NCI-H345 (cell line): ENCODE data around the gene ERN2.
A peak's percentile ranks its signal among the peaks of the same experiment; 100 is the strongest.
"Not testable (repeated sequence)": the region's sequence is repeated elsewhere in the genome, so short reads cannot be mapped to it uniquely, and the experiment has no call there.

Experiments
- DNase-seq: peaks from one replicate; lab custom pipeline; 2025; lab: John Stamatoyannopoulos, UW

ERN2 gene

DNA sequence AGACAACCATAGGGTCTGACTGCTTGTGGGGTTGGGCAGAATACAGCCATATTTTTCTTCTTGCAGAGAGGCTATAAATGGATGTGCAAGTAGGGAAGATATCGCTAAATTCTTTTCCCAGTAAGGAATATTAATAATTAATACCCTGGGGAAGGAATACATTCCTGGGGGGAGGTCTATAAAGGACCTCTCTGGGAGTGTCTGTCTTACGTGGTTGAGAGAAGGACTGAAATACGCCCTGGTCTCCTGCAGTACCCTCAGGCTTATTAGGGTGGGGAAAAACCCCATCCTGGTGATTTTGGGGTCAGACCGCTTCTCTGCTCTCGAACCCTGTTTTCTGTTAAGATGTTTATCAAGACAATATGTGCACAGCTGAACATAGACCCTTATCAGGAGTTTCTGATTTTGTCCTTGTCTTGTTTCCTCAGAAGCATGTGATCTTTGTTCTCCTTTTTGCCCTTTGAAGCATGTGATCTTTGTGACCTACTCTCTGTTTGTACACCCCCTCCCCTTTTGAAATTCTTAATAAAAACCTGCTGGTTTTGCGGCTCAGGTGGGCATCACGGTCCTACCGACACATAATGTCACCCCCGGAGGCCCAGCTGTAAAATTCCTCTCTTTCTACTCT lies 9.7 kb upstream of the ERN2 start:
- not testable (repeated sequence) for DNase-seq

DNA sequence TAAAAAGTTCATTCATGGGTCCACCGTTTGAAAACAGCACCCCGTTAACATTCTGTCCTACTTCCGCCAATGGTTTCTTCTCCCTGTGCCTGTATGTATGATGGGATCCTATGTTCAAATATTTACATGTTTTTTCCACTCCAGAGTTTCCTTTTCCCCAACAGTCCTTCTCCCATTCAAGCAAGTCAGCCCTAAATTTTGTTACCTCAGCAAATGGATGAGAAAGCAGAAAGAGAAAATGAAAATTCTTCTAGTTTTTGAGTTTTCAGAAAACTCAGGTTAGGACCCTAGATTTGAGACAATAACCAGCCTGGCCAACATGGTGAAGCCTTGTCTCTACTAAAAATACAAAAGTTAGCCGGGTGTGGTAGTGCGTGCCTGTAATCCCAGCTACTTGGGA lies 3.5 kb upstream of the ERN2 start:
- DNase-seq: no peak

DNA sequence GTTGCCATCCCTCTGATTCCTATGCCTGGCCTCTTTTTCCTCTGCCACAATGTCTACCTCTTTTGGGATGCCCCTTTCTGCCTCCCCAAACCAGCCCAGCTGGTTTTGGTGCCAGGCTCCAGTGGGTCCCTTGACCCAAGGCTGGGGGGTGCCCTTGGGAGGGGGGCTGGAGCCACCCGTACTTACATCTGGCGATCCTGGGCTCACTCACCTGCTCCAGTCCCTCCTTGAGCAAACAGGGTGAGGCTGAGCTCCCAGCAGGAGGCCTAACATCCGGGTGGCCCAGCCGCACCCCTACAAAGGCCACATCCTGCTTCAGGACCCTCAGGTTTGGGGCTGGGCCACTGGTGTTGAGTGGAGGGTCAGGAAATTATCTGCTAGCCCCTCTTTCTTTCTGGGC lies 1.2 kb downstream of the ERN2 start:
- DNase-seq: no peak

DNA sequence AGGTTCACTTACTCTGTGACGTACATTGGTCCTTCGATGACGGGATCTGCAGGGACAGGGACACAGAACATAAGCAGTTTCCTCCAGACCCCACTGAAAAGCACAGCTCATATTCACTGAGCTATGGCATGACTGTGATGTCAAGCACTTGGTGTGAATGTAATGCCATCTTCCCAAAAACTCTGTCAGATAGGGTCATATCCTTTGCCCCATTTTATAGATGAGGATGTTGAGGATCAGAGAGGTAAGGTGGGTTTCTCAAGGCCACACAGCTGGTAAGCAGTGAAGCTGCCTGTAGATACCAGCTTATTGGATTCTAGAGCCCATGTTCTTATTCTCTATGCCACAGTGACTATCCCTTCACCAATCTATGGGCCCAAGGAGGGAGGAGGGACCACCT lies 2.5 kb downstream of the ERN2 start:
- no peak for DNase-seq

DNA sequence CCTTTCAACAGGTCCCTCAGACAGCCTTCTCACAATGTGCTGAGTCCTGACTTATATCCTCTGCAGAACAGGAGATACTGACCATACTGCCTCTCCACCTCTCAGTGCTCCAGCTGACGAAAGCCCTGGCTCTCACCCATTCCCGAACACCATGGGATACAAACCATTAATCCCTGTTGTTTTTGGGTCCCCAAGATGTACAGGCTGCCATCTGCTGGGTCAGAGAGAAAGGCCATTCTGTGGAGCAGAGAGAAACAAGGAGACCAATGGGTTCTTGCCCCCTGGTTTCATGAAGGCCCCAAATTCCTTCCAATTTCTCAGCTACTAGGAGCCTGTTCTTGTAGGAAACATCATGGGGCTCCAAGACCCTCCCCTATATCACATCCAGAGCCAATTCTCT lies 3.0 kb downstream of the ERN2 start:
- DNase-seq: no peak

DNA sequence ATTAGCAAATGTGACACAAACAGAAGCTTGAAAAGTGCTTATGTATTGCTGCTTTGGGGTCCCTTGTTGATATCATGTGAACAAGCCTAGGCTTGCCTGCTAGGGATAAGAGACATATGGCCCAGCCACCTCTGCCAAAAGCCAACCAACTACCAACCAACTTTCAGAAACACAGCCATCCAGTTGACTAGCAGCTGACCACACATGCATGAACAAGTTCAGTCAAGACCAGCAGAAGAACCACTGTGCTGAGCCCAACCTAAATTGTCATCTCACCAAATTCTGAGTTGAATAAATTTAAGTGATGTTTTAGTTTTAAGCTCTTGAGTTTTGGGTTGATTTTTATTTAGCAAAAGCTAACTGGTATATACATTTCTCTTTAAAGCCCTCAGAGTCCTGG lies 3.5 kb downstream of the ERN2 start:
- DNase-seq: no peak

DNA sequence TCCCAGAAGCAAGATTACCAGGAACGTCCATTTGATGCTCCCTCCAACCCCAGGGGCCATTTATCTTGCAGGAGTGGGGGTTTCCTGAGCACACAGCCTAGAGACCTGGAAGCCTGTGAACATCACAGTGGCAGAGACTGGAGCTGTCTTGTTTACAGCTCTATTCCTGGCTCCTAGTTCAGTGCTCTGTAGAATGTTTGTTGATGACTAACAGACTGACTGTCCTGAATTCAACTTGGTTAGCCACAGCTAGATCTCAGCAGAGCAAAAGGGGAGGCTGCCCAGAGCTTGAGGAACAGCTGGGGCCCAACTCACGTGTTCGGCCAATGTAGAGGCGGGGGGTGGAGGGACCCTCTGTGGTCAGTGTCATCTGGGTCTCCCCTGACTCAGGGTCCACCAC lies 6.6 kb downstream of the ERN2 start:
- no peak for DNase-seq

DNA sequence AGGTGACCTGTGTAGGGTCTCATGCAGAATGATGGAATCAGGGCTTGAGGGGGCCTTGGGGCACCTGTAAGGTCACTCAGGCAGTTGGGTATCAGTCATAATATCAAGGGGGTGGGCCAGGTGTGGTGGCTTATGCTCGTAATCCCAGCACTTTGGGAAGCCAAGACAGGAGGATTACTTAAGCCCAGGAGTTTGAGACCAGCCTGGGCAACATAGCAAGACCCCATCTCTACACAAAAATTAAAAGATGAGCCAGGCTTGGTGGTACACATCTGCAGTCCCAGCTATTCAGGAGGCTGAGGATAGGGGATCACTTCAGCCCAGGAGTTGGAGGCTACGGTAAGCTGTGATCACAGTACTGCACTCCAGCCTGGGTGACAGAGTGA lies 7.5 kb downstream of the ERN2 start:
- DNase-seq: no peak

DNA sequence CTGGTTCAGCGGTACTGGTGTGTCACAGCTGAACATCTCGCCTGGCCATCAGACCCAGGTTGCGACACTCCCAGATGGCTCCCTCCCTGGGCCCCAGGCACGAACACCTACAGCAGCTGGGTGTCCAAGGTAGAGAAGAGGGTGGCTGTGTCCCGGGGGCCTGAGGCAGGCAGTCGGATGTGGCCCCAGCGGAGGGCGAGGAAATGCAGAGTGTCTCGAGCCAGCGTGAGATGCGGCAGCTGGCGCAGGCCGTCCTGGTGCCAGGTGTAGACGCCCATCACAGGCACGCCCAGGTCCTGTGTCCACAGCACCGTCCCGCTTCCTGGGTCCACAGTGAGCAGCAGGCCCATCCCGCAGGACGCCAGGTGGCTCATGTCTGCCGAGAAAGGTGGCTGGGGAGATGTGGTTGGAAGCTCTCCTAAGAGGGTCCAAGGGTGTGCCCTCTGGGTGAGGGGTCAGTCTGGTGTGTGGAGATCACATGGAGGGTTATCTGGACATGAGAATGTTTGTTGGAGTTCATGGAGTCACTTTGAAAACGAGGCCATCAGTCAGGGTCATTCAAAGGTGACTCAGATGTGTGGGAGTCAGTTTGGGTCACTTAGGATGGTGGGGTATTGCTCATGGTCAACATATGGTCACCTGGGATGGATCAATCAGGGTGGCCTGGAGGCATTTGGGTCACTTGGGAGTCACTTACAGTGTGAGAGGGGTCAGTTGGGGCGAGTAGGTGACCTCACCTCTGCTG lies 8.1 kb downstream of the ERN2 start:
- DNase-seq: no peak

DNA sequence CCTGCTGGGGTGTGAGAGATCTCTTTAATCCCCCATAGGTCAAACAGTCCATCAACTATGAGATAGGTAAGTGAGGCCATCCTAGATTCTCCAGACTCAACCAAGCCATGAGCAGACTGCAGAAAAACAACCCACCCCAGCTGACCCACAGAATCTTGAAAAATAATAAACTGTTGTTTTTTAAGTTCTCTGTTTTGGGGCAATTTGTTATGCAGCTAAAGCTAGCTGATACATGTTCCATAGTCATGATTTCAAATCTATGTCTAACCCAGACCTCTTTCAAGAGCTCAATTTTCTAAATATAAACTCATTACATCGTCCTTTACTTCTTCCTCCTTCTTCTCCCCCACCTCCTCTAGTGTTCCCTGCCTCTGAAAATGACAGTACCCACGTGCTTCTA lies 10.1 kb downstream of the ERN2 start:
- no peak for DNase-seq

DNA sequence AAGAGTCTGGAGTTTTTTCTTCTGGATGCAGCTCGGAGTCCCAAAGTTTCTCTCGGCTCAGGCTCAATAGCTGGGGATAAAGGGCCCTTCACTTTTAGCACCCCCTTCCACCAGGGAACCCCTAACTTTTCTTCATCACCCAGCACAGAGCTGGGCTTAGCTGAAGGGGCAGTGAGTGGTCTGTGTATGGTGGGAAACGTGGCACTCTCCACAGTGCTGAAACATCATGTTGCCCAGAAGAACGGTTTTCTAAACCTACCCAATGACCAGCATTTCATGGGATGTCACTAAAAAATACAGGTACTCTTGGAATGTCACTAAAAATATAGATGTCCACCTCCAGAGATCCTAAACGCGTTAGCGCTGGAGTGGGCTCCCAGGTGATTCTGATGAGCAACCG lies 12.0 kb downstream of the ERN2 start:
- DNase-seq: no peak

DNA sequence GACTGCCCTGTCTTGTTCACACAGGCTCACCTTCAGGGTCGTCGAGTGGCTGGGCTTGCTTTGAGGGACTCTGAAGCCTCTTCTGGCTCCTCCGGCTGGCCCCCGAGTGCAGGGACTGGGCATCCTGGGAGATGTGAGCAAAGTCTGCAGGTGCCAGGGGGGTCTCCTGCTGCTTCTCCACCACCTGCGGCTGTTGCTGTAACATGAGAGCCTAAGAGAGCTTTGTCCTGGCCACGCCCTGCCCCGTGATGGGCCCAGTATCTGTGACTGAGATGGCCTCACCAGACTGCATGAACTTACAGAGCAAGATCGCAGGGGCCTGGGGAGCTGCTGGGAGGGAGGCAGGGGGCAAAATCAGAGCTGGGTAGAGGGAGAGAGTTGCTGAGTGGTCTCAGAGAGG lies 12.5 kb downstream of the ERN2 start:
- DNase-seq: peak; percentile 75

DNA sequence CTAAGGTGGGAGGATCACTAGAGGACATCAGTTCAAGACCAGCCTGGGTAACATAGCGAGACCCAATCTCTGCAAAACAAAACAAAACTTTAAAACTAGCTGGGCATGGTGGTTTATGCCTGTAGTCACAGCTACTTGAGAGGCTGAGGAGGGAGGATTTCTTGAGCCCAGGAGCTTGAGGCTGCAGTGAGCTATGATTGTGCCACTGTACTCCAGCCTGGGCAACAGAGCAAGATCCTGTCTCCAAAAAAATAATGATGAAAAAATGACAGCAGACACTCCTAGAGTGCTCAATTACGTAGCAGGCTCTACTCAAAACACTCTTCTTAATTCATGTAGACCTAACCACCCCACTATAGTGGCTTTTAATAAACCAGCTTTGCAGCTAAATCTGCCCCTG lies 12.9 kb downstream of the ERN2 start:
- no peak for DNase-seq

DNA sequence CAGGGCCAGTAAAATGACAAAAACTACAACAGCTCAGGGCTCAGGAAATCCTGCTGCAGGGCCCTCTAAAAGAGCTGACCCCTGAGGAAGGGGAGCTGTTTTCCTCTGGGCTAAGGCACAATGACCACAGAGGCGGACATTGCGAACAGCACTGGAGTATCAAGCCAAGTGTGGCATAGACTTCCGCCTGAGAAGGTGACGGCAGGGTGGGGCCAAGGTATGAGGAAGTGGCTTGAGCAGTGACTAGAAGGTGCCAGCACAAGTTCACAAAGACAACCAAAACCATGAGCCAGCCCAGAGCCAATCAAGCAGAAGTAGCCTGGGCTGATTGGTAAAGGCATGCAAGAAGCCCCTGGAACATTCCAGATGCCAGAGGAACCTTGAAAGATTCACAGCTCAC lies 13.9 kb downstream of the ERN2 start:
- no peak for DNase-seq

DNA sequence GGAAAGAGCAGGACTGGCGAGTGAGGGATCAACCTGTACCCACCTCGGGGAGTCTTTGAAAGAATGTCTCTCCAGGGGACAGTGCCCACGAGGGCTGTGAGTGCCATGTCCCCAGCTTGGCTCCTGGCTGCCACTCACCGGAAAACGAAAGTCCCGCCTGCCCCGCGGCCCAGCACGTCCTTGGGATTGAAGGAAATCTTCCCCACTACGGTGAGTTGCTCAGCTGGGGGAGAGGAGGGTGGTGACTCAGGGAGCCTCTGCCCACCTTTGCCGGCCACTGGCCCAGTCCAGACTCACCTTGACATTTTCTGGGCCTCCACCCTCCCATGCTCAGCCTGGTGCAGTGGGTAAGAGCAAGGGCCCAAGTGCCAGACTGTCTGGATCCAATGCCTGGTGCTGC lies 17.3 kb downstream of the ERN2 start:
- DNase-seq: no peak

DNA sequence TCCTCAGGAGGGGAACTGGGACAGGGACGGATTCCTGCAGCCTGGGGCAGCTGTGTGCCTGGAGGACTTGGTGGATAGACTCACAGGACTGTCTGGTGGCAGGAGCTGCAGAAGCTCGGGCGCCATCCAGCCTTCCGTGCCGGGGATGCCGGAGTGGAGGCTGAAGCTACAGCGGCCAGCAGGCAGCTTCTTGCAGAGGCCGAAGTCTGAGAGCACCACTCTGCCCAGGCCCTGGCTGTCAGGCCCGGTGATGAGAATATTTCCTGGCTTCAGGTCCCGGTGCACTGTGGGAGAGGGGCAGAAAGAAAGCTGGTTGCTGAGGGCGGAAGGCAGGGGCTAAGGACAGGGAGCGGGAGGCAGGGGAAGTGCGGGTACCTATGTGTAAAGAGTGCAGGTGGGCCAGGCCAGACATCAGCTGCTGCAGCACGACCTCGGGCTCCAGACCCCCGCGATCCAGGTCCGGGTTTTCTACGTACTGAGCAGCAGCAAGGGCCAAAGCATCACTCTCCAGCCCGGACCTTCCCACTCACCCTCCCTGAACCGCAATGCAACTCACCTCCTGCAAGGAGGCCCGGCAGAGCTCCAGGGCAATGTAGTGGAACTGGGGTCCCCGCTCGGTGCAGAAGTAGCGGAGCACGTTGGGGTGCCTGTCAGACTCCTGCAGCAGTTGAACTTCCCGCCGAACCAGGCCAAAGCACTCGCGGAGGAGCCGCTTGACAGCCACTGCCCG lies 18.2 kb downstream of the ERN2 start:
- no peak for DNase-seq

DNA sequence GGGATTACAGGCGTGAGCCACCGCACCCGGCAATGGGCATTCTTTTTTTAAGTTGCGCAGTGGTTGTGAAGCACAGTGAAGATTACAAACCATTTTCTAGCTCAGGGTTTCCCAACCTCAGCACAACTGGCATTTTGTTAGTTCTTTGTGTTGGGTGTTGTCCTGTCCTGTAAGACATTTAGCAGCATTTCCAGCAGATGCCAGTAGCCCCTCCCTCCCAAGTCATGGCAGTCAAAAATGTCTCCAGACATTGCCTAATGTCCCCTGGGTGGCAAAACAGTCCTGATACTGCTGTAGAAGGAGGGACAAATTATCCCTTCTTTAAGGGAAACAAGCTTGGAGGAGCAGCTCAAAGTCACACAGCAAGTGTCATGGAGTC lies 18.8 kb downstream of the ERN2 start:
- no peak for DNase-seq

DNA sequence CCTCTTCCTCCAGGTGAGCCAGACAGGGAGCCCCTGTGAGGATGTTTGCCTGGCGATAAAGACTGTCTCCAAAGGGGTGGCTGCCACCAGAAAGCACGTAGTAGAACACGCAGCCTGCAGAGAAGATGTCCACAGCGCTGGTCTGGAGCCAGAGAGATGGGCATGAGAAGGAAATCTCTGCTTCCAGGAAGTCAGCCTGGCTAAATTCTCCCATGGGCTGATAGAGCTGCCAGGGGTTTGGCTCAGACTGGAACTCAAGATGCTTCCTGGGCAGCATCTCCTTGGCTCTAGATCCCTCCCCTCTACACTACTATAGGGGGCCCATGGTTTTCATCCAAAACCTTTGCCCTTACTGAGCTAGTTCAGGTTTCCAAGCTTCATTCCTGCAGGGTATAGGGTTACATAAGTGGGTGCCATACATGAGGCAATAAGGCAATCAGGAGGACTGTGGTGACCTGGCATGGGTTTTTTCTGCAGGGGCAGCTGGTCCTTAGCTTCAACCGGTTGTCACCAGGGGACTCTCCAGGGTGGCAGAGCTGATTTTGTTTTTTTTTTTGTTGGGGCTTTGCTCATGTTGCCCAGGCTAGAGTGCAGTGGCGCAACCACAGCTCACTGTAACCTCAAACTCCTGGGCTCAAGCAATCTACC lies 20.7 kb downstream of the ERN2 start:
- DNase-seq: no peak

DNA sequence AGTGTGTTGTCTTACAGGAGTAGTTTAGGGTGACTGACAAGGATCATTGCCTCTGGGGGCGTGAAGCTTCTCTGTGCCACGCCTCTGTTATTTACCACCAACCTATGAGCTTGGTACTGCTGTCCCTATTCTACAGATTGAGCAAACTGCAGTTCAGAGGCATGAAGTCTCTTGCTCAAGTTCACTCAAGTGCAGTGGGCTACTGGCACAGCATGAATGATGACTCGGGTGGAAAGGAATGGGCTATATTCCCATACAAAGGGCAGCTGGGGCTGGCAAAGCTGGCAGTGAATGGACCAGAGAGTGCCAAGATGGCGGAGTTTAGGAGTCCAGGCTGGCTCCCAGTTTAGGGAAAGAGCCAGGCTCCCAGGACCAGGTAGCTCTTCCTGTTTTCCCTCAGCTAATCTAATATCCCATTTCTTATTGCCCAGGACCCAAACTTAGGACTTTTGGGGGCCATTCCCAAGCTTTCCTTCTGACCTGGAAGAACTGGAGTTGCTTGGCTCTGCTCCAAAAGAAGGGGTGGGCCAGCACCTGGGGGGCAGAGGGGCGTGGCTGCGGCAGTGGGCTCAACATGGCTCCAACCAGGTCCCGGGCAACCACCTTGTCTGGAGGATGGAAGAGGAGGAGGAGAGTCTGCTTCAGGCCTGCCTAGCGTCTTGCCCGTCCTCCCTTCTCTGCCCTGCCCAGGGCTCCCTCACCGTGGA lies 21.4 kb downstream of the ERN2 start:
- no peak for DNase-seq

DNA sequence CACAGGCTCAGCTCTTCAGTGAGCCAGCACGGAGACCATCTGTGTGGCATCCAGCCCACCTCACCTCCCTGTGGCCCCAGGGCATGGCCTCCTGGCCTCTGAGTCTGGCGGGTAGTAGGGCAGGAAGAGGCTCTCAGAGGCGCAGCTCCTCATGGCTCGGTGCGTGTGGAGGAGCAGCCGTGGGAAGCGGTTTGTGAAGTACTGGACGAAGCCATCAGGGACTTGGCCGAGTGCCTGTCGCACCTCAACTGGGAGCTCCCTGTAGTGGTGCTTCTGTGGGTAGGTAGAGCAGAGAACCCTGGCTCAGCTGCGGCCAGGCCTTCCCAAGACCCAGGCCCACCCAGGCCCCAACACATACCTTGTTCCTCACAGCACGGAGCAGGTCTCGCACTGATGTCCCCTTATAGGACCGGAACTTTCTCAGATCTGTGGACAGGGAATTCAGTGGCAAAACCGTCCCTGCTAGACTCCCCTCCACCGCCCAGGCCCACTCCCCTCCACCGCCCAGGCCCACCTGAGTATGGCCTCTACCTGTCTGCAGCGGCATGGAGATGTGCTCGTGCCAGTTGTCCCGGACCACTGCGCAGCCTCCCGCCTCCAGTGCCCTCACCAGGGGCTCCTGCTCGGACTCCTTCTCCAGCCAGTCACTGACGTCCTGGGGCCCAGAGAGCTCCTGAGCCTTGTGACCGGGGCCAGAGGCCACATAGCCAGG lies 22.1 kb downstream of the ERN2 start:
- DNase-seq: no peak

DNA sequence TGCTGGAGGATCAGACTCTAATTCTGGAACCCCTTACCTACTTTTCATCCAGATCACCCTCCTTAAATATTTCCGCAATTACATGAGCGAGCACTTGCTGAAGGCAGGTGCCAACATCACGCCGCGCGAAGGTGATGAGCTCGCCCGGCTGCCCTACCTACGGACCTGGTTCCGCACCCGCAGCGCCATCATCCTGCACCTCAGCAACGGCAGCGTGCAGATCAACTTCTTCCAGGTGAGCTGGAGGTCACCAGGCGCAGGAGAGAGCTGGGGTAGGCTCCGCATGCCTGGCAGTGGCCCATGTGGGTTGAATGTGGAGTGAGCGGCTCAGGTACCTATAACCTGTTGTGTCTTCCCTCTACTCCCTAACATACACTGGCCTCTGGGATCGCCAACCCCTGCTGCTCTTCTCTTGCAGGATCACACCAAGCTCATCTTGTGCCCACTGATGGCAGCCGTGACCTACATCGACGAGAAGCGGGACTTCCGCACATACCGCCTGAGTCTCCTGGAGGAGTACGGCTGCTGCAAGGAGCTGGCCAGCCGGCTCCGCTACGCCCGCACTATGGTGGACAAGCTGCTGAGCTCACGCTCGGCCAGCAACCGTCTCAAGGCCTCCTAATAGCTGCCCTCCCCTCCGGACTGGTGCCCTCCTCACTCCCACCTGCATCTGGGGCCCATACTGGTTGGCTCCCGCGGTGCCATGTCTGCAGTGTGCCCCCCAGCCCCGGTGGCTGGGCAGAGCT lies 23.4 kb downstream of the ERN2 start:
- DNase-seq: no peak
